RCC 7860 (cell line): ENCODE measurements around the gene INS.

ENCODE experiments used
- DNase-seq: peaks from one replicate; pipeline ENCODE4 v3.0.0-alpha.2; 2015; ENCODE audit warnings: low spot score
- FAIRE-seq: peaks from 2 replicates; lab custom pipeline; 2012; peaks lifted over from hg19 to GRCh38; lab: Jason Lieb, UNC

The INS gene

GRCh38 chr11:2167141-2168045, 6.4 kb upstream of the INS start:
- DNase-seq = no peak
- FAIRE-seq = no peak

- FAIRE-seq = no peak
These were observed 5.3 kb upstream of the INS start for GRCh38 chr11:2166091-2166851.

GRCh38 chr11:2165571-2165970, 4.6 kb upstream of the INS start:
- FAIRE-seq = no peak

More at GRCh38 chr11:2166091-2166851, 5.3 kb upstream of the INS start:
- DNase-seq = no peak

GRCh38 chr11:2164861-2165555, 4.0 kb upstream of the INS start:
- FAIRE-seq (no peak), DNase-seq (no peak)

More at GRCh38 chr11:2165571-2165970, 4.6 kb upstream of the INS start:
- no peak for DNase-seq

- FAIRE-seq (no peak), DNase-seq (no peak)
These were observed 3.1 kb upstream of the INS start for GRCh38 chr11:2164081-2164480.

- DNase-seq (no peak), FAIRE-seq (no peak)
These were observed 2.5 kb upstream of the INS start for GRCh38 chr11:2163428-2163978.

- DNase-seq (no peak), FAIRE-seq (no peak)
These were observed 1.2 kb downstream of the INS start for GRCh38 chr11:2159536-2160413.

- FAIRE-seq = no peak
These were observed 2.0 kb downstream of the INS start for GRCh38 chr11:2158966-2159365.

GRCh38 chr11:2158296-2158737, 2.7 kb downstream of the INS start:
- DNase-seq (no peak), FAIRE-seq (no peak)

More at GRCh38 chr11:2158966-2159365, 2.0 kb downstream of the INS start:
- no peak for DNase-seq

GRCh38 chr11:2157294-2158040, 3.5 kb downstream of the INS start:
- DNase-seq = no peak
- FAIRE-seq = no peak

GRCh38 chr11:2156416-2157182, 4.4 kb downstream of the INS start:
- DNase-seq (peak; percentile 26), FAIRE-seq (no peak)

- no peak for DNase-seq
- no peak for FAIRE-seq
These were observed 5.5 kb downstream of the INS start for GRCh38 chr11:2155511-2155910.

GRCh38 chr11:2154889-2155288, 6.1 kb downstream of the INS start:
- FAIRE-seq = no peak
- no peak for DNase-seq

GRCh38 chr11:2154195-2154585, 6.8 kb downstream of the INS start:
- DNase-seq (no peak), FAIRE-seq (no peak)

GRCh38 chr11:2153581-2154194, 7.3 kb downstream of the INS start:
- FAIRE-seq = no peak

GRCh38 chr11:2151500-2152257, 9.3 kb downstream of the INS start:
- FAIRE-seq (no peak), DNase-seq (peak; percentile 17)

More at GRCh38 chr11:2153581-2154194, 7.3 kb downstream of the INS start:
- no peak for DNase-seq
